GM12878 (cell line): ENCODE results near the gene VCL. TPM values are rescaled to one million over a fixed set of nuclear protein-coding genes. Genes with fewer than 3 reads are reported as not detected.

Experiments used
- ATAC-seq: fragments of 200-7000 bp; cut with Tn5 transposase; 3 replicates; pipeline ENCODE4 v1.9.1; 2020; ENCODE audit warnings: mild to moderate bottlenecking, moderate library complexity
- BruUV-seq: library from RNA; stranded (reverse); fragments of 400-500 nt; replicated peaks from 2 replicates; lab custom pipeline; 2021; lab: Mats Ljungman, UMichigan
- CTCF ChIA-PET: fragments of 300-600 bp; sonication (Branson Sonifier 250); formaldehyde crosslinking; extraction: SDS; loops from one replicate; lab custom pipeline; 2021; ENCODE audit warnings: inconsistent platforms; lab: Yijun Ruan, JAX
- POLR2A ChIA-PET: fragments of 350-600 bp; formaldehyde crosslinking; extraction: SDS; loops from one replicate; lab custom pipeline; 2021; ENCODE audit warnings: inconsistent platforms; lab: Charles Lee
- RAD21 ChIA-PET: fragments of 300-600 bp; sonication (Branson Sonifier 250); formaldehyde crosslinking; loops from one replicate; lab custom pipeline; 2023; ENCODE audit warnings: antibody characterized with exemption; ENCODE audit not compliant: unreplicated experiment; lab: Charles Lee
- SMC1A ChIA-PET: fragments of 300-600 bp; sonication (Branson Sonifier 250); formaldehyde crosslinking; loops from one replicate; lab custom pipeline; 2023; ENCODE audit not compliant: unreplicated experiment, uncharacterized antibody; lab: Charles Lee
- DNase-seq: peaks from one replicate; pipeline ENCODE4 v3.0.0-alpha.2; 2011; ENCODE audit warnings: low read depth, low spot score
- FAIRE-seq: peaks from 3 replicates; lab custom pipeline; 2011; peaks lifted over from hg19 to GRCh38; lab: Jason Lieb, UNC
- H2AFZ ChIP-seq: 2 replicates; pipeline ENCODE4 v1.6.0; 2011; ENCODE audit warnings: low read depth, low read length, control low read depth; ENCODE audit not compliant: control insufficient read depth
- H3K27ac ChIP-seq: 2 replicates; pipeline ENCODE4 v1.5.1; 2011; ENCODE audit warnings: control low read depth; ENCODE audit not compliant: control insufficient read depth, insufficient read depth
- H3K27me3 ChIP-seq, 2 experiments: replicated peaks in 1 of 2; 2 replicates each; pipeline versions ENCODE4 v1.6.0 to v1.6.1; 2011; ENCODE audit warnings: low read length in 1 of 2; ENCODE audit not compliant: control insufficient read depth in 2 of 2, insufficient read depth in 2 of 2
- H3K36me3 ChIP-seq, 2 experiments: 2 replicates each; pipeline ENCODE4 v1.5.1; 2011; ENCODE audit warnings: low read length in 1 of 2; ENCODE audit not compliant: control insufficient read depth in 2 of 2, insufficient read depth in 2 of 2
- H3K4me1 ChIP-seq: 2 replicates; pipeline ENCODE4 v1.6.1; 2011; ENCODE audit warnings: mild to moderate bottlenecking, low read length, moderate library complexity, mixed read lengths; ENCODE audit not compliant: control insufficient read depth, insufficient read depth
- H3K4me2 ChIP-seq: 2 replicates; pipeline ENCODE4 v1.6.0; 2011; ENCODE audit warnings: control low read depth; ENCODE audit not compliant: control insufficient read depth, insufficient read depth
- H3K4me3 ChIP-seq: fragments of 200-600 bp; sonication (generic); 2 replicates; pipeline ENCODE4 v1.5.1; 2016
- H3K79me2 ChIP-seq: 2 replicates; pipeline ENCODE4 v1.6.0; 2011; ENCODE audit warnings: low read length; ENCODE audit not compliant: control insufficient read depth, insufficient read depth
- H3K9ac ChIP-seq: 2 replicates; pipeline ENCODE4 v1.8.0; 2011; ENCODE audit warnings: low read length, control low read depth, mixed read lengths; ENCODE audit not compliant: control insufficient read depth, insufficient read depth
- H3K9me3 ChIP-seq: replicated peaks from 3 replicates; pipeline ENCODE4 v1.5.1; 2011; ENCODE audit warnings: mild to moderate bottlenecking, low read length; ENCODE audit not compliant: control insufficient read depth, insufficient read depth
- H4K20me1 ChIP-seq: 2 replicates; pipeline ENCODE4 v1.6.0; 2011; ENCODE audit not compliant: control insufficient read depth, insufficient read depth
- ATF7 ChIP-seq: fragments of 450-650 bp; IDR thresholded peaks from 2 replicates; pipeline ENCODE4 v1.6.1; 2016; ENCODE audit warnings: low read depth, mild to moderate bottlenecking
- CBX3 ChIP-seq: fragments of 200-600 bp; sonication (generic); IDR thresholded peaks from 2 replicates; pipeline ENCODE4 v1.6.1; 2016; ENCODE audit warnings: low read depth, borderline replicate concordance
- EP300 ChIP-seq, 2 experiments: fragments of 150-350 bp in 1 of 2; IDR thresholded peaks; 2 replicates each; pipeline ENCODE4 v1.6.1; 2011 to 2012; ENCODE audit warnings: low read depth in 2 of 2, low read length in 2 of 2, borderline replicate concordance in 1 of 2, improper control_type of control experiment in 1 of 2, inconsistent platforms in 1 of 2; ENCODE audit not compliant: control insufficient read depth in 1 of 2
- KAT2A ChIP-seq: conservative IDR thresholded peaks from 2 replicates; pipeline ENCODE4 v1.6.1; 2011; ENCODE audit warnings: low read depth, low read length; ENCODE audit not compliant: control insufficient read depth
- KDM1A ChIP-seq: fragments of 200-600 bp; sonication (generic); IDR thresholded peaks from 2 replicates; pipeline ENCODE4 v1.6.1; 2016; ENCODE audit warnings: borderline replicate concordance
- LARP7 ChIP-seq: fragments of 450-650 bp; IDR thresholded peaks from 2 replicates; pipeline ENCODE4 v1.6.1; 2017; ENCODE audit warnings: mild to moderate bottlenecking
- MEF2A ChIP-seq: IDR thresholded peaks from 2 replicates; pipeline ENCODE4 v1.6.1; 2011; ENCODE audit warnings: low read depth, mild to moderate bottlenecking, low read length, moderate library complexity; ENCODE audit not compliant: insufficient read depth
- NFYA ChIP-seq: IDR thresholded peaks from 2 replicates; pipeline ENCODE4 v1.6.1; 2011; ENCODE audit warnings: low read depth, mild to moderate bottlenecking, low read length, improper control_type of control experiment, borderline replicate concordance
- SPI1 ChIP-seq: IDR thresholded peaks from 2 replicates; pipeline ENCODE4 v1.6.1; 2011; ENCODE audit warnings: low read depth, mild to moderate bottlenecking, low read length, moderate library complexity, borderline replicate concordance; ENCODE audit not compliant: insufficient read depth
- TCF7 ChIP-seq: IDR thresholded peaks from 2 replicates; pipeline ENCODE4 v1.6.1; 2014; ENCODE audit warnings: antibody characterized with exemption, borderline replicate concordance
- ZNF384 ChIP-seq: IDR thresholded peaks from 2 replicates; pipeline ENCODE4 v1.6.1; 2012; ENCODE audit warnings: low read depth, mild to moderate bottlenecking, low read length, improper control_type of control experiment, borderline replicate concordance
- WGBS: methylation state at CpG from one replicate; pipeline ENCODE4 v1.1.6; 2016; ENCODE audit warnings: low lambda C conversion rate; ENCODE audit not compliant: insufficient replicate concordance, insufficient coverage; ENCODE audit errors: missing lambda C conversion rate; 5-methylcytosine and 5-hydroxymethylcytosine counted together
- in situ Hi-C: fragments of 300-500 bp; cut with MboI; formaldehyde crosslinking; loops from 9 replicates; pipeline ENCODE4 v1.14.3; 2018; ENCODE audit warnings: mixed read lengths
- intact Hi-C: fragments of 100-400 bp; cut with micrococcal nuclease; formaldehyde crosslinking; loops from one replicate; pipeline ENCODE4 v1.14.2; 2022; ENCODE audit not compliant: unreplicated experiment
- polyA plus RNA-seq, 11 experiments: library from polyadenylated mRNA; depleted of rRNA in 4 of 11; unstranded in 6 of 11; stranded (reverse) in 5 of 11; fragments of >200 nt; fragmentation: Nextera tagmentation in 4 of 11; fragmentation: Illumina TruSeq in 1 of 11; extraction: Ambion mirVana in 4 of 11; extraction: Trizol in 1 of 11; gene quantifications; 1 replicate in 1 of 11; 2 replicates in 10 of 11; pipeline versions ENCODE4 v1.2.1 to v1.2.3, GENCODE V29; 2011 to 2016; ENCODE audit warnings: inconsistent platforms in 2 of 11, missing spikeins in 2 of 11, low read depth in 1 of 11
- total RNA-seq, 4 experiments: library from RNA; depleted of rRNA in 3 of 4; stranded (reverse); fragments of >200 nt in 3 of 4; fragmentation: Illumina TruSeq in 1 of 4; extraction: Trizol in 1 of 4; gene quantifications; 2 replicates each; pipeline versions ENCODE4 v1.2.1 to v1.2.3, GENCODE V29; 2013 to 2021
- TF ChIP-seq, protein P1 (sequence below): fragments of 450-650 bp; conservative IDR thresholded peaks from 2 replicates; pipeline ENCODE4 v1.6.1; 2017; ENCODE audit warnings: mild to moderate bottlenecking, moderate library complexity
- TF ChIP-seq, protein P2 (sequence below): fragments of 450-650 bp; IDR thresholded peaks from 2 replicates; pipeline ENCODE4 v1.6.1; 2017; ENCODE audit warnings: mild to moderate bottlenecking
- TF ChIP-seq, protein P3 (sequence below): IDR thresholded peaks from 2 replicates; pipeline ENCODE4 v1.6.1; 2011; ENCODE audit warnings: low read depth, mild to moderate bottlenecking, low read length, moderate library complexity, borderline replicate concordance; ENCODE audit errors: extremely low read depth

VCL gene
- total and polyA plus RNA-seq, 10 of the 15 experiments (the other 5 are each of a cell fraction or from before 2014, with no cell fraction given) = 6.7 to 54.6 (median 24.3) TPM

DNA sequence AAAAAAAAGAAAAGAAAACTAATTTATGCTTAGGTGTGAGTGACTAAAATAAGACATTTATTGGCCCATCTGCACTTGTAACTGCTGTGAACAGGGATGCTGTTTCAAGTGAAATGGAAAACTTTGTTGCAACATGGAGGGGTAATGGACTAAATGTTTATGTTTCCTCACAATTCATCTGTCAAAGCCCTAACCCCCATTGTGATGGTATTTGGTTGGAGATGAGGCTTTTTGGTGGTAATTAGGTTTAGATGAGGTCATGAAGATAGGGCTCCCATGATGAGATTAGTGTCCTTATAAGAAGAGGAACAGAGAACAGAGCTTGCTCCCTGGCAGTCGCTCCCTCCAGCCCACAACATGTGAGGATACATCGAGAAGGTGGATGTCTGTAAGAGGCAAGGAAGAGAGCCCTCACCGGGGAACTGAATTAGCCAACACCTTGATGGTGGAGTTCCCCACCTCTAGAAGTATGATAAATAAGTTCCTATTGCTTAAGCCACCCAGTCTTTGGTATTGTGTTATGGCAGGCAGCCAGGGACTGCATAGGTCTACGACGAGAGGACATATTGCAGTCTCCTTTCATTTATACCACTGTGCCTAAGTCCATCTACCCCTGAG lies 28.6 kb upstream of the VCL start:
- H3K4me3 ChIP-seq = no peak overlapping the region
- peaks cover 7% of the 10 kb centered on the region for H3K4me1 ChIP-seq
- no peak overlapping the region for H3K9ac ChIP-seq
- WGBS = 76% methylated on average over 5 of the region's 5 CpGs
- TF ChIP-seq, protein P1, sequence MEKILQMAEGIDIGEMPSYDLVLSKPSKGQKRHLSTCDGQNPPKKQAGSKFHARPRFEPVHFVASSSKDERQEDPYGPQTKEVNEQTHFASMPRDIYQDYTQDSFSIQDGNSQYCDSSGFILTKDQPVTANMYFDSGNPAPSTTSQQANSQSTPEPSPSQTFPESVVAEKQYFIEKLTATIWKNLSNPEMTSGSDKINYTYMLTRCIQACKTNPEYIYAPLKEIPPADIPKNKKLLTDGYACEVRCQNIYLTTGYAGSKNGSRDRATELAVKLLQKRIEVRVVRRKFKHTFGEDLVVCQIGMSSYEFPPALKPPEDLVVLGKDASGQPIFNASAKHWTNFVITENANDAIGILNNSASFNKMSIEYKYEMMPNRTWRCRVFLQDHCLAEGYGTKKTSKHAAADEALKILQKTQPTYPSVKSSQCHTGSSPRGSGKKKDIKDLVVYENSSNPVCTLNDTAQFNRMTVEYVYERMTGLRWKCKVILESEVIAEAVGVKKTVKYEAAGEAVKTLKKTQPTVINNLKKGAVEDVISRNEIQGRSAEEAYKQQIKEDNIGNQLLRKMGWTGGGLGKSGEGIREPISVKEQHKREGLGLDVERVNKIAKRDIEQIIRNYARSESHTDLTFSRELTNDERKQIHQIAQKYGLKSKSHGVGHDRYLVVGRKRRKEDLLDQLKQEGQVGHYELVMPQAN = no peak
- TF ChIP-seq ATF7 (peak; percentile 40; the same call in 1 of the 2 replicates), SPI1 (peak; percentile 55; the same call in 1 of the 2 replicates), LARP7 (no peak), CBX3 (no peak), EP300 (IDR thresholded peaks at IDR 0.05; ENCODE audit: borderline replicate concordance in 1 of 2, control insufficient read depth in 1 of 2, low read depth in 2 of 2, low read length in 2 of 2) (no peak), ZNF384 (no peak), KDM1A (no peak), KAT2A (no peak), MEF2A (no peak), NFYA (no peak), TCF7 (no peak)
- TF ChIP-seq, protein P2, sequence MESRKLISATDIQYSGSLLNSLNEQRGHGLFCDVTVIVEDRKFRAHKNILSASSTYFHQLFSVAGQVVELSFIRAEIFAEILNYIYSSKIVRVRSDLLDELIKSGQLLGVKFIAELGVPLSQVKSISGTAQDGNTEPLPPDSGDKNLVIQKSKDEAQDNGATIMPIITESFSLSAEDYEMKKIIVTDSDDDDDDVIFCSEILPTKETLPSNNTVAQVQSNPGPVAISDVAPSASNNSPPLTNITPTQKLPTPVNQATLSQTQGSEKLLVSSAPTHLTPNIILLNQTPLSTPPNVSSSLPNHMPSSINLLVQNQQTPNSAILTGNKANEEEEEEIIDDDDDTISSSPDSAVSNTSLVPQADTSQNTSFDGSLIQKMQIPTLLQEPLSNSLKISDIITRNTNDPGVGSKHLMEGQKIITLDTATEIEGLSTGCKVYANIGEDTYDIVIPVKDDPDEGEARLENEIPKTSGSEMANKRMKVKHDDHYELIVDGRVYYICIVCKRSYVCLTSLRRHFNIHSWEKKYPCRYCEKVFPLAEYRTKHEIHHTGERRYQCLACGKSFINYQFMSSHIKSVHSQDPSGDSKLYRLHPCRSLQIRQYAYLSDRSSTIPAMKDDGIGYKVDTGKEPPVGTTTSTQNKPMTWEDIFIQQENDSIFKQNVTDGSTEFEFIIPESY = no peak
- TF ChIP-seq, protein P3, sequence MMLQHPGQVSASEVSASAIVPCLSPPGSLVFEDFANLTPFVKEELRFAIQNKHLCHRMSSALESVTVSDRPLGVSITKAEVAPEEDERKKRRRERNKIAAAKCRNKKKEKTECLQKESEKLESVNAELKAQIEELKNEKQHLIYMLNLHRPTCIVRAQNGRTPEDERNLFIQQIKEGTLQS = no peak
- no peaks in the 10 kb centered on the region for H3K27me3 ChIP-seq
- ATAC-seq (peak; percentile 39; the same call in 2 of the 3 replicates), DNase-seq (no peak), FAIRE-seq (no peak)
- RAD21 ChIA-PET = interaction anchor here (0.9 kb wide), 1 partner anchor 23 kb away, joined by 3 read pairs; no protein-coding TSS in a partner anchor
- H3K79me2 ChIP-seq = no peaks in the 10 kb centered on the region
- no peaks in the 10 kb centered on the region for H3K9me3 ChIP-seq
- no peak overlapping the region for H2AFZ ChIP-seq
- H4K20me1 ChIP-seq = no peaks in the 10 kb centered on the region
- H3K27ac ChIP-seq = no peak overlapping the region
- no peak overlapping the region for H3K4me2 ChIP-seq
- POLR2A ChIA-PET = no interaction called here
- SMC1A ChIA-PET = interaction anchor here (1.0 to 1.6 kb wide), 2 partner anchors 10 to 11 kb away, joined by 3 to 4 read pairs; no protein-coding TSS in a partner anchor
- CTCF ChIA-PET = interaction anchor here (0.6 kb wide), 1 partner anchor 103 kb away, joined by 3 read pairs; no protein-coding TSS in a partner anchor
- BruUV-seq = no TSS peak
- in situ Hi-C loops = no loop called here
- intact Hi-C loops = no loop called here
- no peaks in the 10 kb centered on the region for H3K36me3 ChIP-seq
